HCT116 (cell line): Measurements from ENCODE around the gene IMMP2L. TPM values are rescaled to one million over a fixed set of nuclear protein-coding genes. Genes with fewer than 3 reads are reported as not detected.

Source experiments
- ATAC-seq: fragments of 200-7000 bp; cut with Tn5 transposase; 2 replicates; pipeline ENCODE4 v1.9.1; 2020; ENCODE audit warnings: mild to moderate bottlenecking, moderate library complexity
- BruUV-seq: library from RNA; stranded (reverse); fragments of 400-500 nt; replicated peaks from 2 replicates; lab custom pipeline; 2021; lab: Mats Ljungman, UMichigan
- CTCF ChIA-PET: fragments of 300-600 bp; sonication (Branson Sonifier 250); formaldehyde crosslinking; loops from one replicate; lab custom pipeline; 2021; ENCODE audit warnings: antibody characterized with exemption; lab: Charles Lee
- POLR2A ChIA-PET: fragments of 300-600, 350-600 bp; sonication (Branson Sonifier 250); formaldehyde crosslinking; loops from one replicate; lab custom pipeline; 2021; ENCODE audit warnings: antibody characterized with exemption; lab: Charles Lee
- RAD21 ChIA-PET, 2 experiments: fragments of 300-600 bp; sonication (Branson Sonifier 250); formaldehyde crosslinking; loops; one replicate each; lab custom pipeline; 2023; ENCODE audit warnings: low total read pairs in 2 of 2; ENCODE audit not compliant: uncharacterized antibody in 2 of 2, unreplicated experiment in 2 of 2, low non-redundant PET in 1 of 2; lab: Charles Lee
- DNase-seq: peaks from one replicate; pipeline ENCODE4 v3.0.0-alpha.2; 2010; ENCODE audit warnings: low read depth, low spot score
- H2AFZ ChIP-seq: fragments of 200-600 bp; shearing (Covaris generic), sonication (generic); 2 replicates; pipeline ENCODE4 v1.6.1; 2017; ENCODE audit warnings: low read depth, mixed run types, mixed read lengths, antibody characterized with exemption, low read length; ENCODE audit not compliant: poor library complexity, severe bottlenecking
- H3K27ac ChIP-seq: 2 replicates; pipeline ENCODE4 v1.5.1; 2012; ENCODE audit warnings: low read depth, low read length
- H3K27me3 ChIP-seq: fragments of 200-600 bp; sonication (generic); 2 replicates; pipeline ENCODE4 v1.6.1; 2016; ENCODE audit warnings: mixed run types, low read length, mixed read lengths; ENCODE audit not compliant: insufficient read depth
- H3K36me3 ChIP-seq, 2 experiments: fragments of 200-500 bp in 1 of 2; fragments of 200-600 bp in 1 of 2; sonication (Bioruptor generic) in 1 of 2; sonication (generic) in 1 of 2; 2 replicates each; pipeline versions ENCODE4 v1.5.1 to v1.6.1; 2014 to 2016; ENCODE audit warnings: low read length in 2 of 2, inconsistent platforms in 1 of 2, mixed read lengths in 1 of 2, mixed run types in 1 of 2; ENCODE audit not compliant: insufficient read depth in 2 of 2, control insufficient read depth in 1 of 2
- H3K4me1 ChIP-seq, 2 experiments: fragments of 200-600 bp in 1 of 2; sonication (generic) in 1 of 2; 2 replicates each; pipeline versions ENCODE4 v1.5.1 to v1.6.1; 2012 to 2017; ENCODE audit warnings: low read length in 2 of 2, inconsistent platforms in 1 of 2, mild to moderate bottlenecking in 1 of 2, mixed read lengths in 1 of 2, mixed run types in 1 of 2, moderate library complexity in 1 of 2; ENCODE audit not compliant: insufficient read depth in 2 of 2, control insufficient read depth in 1 of 2
- H3K4me2 ChIP-seq: fragments of 200-600 bp; sonication (generic); 2 replicates; pipeline ENCODE4 v1.6.1; 2017; ENCODE audit warnings: mixed run types, low read length, mixed read lengths
- H3K4me3 ChIP-seq, 2 experiments: fragments of 200-600 bp in 1 of 2; sonication (generic) in 1 of 2; replicated peaks in 1 of 2; 2 replicates each; pipeline ENCODE4 v1.5.1; 2011 to 2016; ENCODE audit warnings: low read length in 2 of 2, control low read depth in 1 of 2, low read depth in 1 of 2, mild to moderate bottlenecking in 1 of 2, mixed read lengths in 1 of 2, mixed run types in 1 of 2
- H3K79me2 ChIP-seq: fragments of 200-600 bp; sonication (generic); 2 replicates; pipeline ENCODE4 v1.6.1; 2017; ENCODE audit warnings: mild to moderate bottlenecking, mixed run types, low read length, moderate library complexity, mixed read lengths; ENCODE audit not compliant: insufficient read depth
- H3K9ac ChIP-seq: fragments of 200-600 bp; sonication (generic); 2 replicates; pipeline ENCODE4 v1.6.1; 2016; ENCODE audit warnings: low read length, mixed read lengths
- H3K9me2 ChIP-seq: fragments of 200-600 bp; sonication (generic), shearing (Covaris generic); 2 replicates; pipeline ENCODE4 v1.6.1; 2017; ENCODE audit warnings: mixed run types, mild to moderate bottlenecking, moderate library complexity; ENCODE audit not compliant: insufficient read depth
- H3K9me3 ChIP-seq, 2 experiments: fragments of 200-500 bp in 1 of 2; fragments of 200-600 bp in 1 of 2; sonication (Bioruptor generic) in 1 of 2; sonication (generic) in 1 of 2; 2 replicates each; pipeline ENCODE4 v1.6.1; 2014 to 2017; ENCODE audit warnings: low read length in 2 of 2, mixed read lengths in 2 of 2, inconsistent platforms in 1 of 2, low read depth in 1 of 2, mild to moderate bottlenecking in 1 of 2, mixed run types in 1 of 2, moderate library complexity in 1 of 2; ENCODE audit not compliant: control insufficient read depth in 1 of 2, insufficient read depth in 1 of 2
- H4K20me1 ChIP-seq: fragments of 200-600 bp; sonication (generic), shearing (Covaris generic); 2 replicates; pipeline ENCODE4 v1.6.1; 2017; ENCODE audit warnings: mixed run types, mild to moderate bottlenecking, moderate library complexity; ENCODE audit not compliant: insufficient read depth
- CBX3 ChIP-seq: IDR thresholded peaks from 2 replicates; pipeline ENCODE4 v1.6.1; 2012; ENCODE audit warnings: low read depth
- CEBPB ChIP-seq: IDR thresholded peaks from 2 replicates; pipeline ENCODE4 v1.6.1; 2012; ENCODE audit warnings: low read depth
- EZH2 ChIP-seq: fragments of 200-600 bp; sonication (generic); IDR thresholded peaks from 2 replicates; pipeline ENCODE4 v1.6.1; 2017; ENCODE audit warnings: antibody characterized with exemption, mixed run types
- JUND ChIP-seq: IDR thresholded peaks from 2 replicates; pipeline ENCODE4 v1.6.1; 2012
- POLR2A ChIP-seq: IDR thresholded peaks from 2 replicates; pipeline ENCODE4 v1.7.0; 2011; ENCODE audit warnings: borderline replicate concordance; ENCODE audit not compliant: insufficient read depth, insufficient read length; ENCODE audit errors: extremely low read depth
- POLR2AphosphoS5 ChIP-seq: IDR thresholded peaks from 2 replicates; pipeline ENCODE4 v1.6.1; 2011; ENCODE audit warnings: mild to moderate bottlenecking, low read depth, low read length, moderate library complexity
- TCF7L2 ChIP-seq: IDR thresholded peaks from 2 replicates; pipeline ENCODE4 v1.7.0; 2011; ENCODE audit warnings: borderline replicate concordance, inconsistent platforms; ENCODE audit not compliant: insufficient read depth, insufficient read length; ENCODE audit errors: extremely low read depth
- intact Hi-C: fragments of 100-400 bp; cut with micrococcal nuclease; formaldehyde crosslinking; loops from 2 replicates; pipeline ENCODE4 v1.10.0; 2022
- total RNA-seq: library from RNA; stranded (reverse); gene quantifications from one replicate; pipeline ENCODE4 v1.2.1, GENCODE V29; 2021; ENCODE audit not compliant: unreplicated experiment
- TF ChIP-seq, protein P1 (sequence below): IDR thresholded peaks from 2 replicates; pipeline ENCODE4 v1.6.1; 2012; ENCODE audit warnings: low read depth
- TF ChIP-seq, protein P2 (sequence below): IDR thresholded peaks from 2 replicates; pipeline ENCODE4 v1.6.1; 2012
- TF ChIP-seq, protein P3 (sequence below), 3 experiments: fragments of 200-600 bp in 1 of 3; sonication (generic) in 1 of 3; IDR thresholded peaks in 2 of 3; conservative IDR thresholded peaks in 1 of 3; 2 replicates each; pipeline ENCODE4 v1.5.1; 2012 to 2017; ENCODE audit warnings: low read depth in 2 of 3, low read length in 2 of 3, antibody characterized with exemption in 1 of 3, borderline replicate concordance in 1 of 3, control low read depth in 1 of 3, mild to moderate bottlenecking in 1 of 3, mixed read lengths in 1 of 3, mixed run types in 1 of 3, moderate library complexity in 1 of 3; ENCODE audit not compliant: insufficient read depth in 1 of 3

IMMP2L gene
- total RNA-seq, 1 experiment from 2014 or later, result 21.1 TPM

DNA sequence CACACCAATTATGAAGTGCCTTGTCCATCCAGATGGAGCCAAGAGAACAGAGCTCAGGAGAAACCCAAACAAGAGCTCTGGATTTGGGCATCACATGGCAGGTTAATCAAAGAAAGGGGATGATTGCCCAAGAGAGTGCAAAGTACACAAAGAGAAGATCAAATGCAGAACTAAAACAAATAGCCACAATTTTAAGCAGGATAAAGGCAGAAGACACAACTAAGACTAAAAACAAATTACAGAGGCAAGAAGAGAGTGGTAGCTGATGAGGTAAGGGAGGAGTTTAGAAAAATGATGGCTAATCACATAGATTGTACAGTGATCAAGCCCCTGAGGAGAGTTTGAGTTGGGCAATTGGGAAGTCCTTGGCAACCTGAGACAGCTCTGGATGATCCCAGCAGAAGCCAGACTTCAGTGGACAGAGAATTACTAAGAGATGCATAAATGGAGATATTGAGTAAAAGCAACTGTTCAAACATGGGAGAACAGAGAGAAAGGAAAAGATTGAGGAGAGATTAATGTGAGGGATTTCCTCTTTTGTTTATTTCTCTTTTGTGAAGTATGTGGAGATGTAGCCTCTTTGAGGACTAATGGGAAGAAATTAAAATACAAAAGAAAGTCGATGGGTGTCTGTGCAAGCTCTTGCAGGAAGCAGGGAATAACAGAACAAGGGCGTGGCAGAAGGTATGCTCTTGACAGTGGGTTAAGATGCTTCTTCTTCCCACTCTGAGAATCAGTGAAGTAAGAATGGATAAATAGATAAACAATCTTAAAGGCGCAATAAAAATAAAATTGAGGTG, 369.5 kb downstream of the IMMP2L start (continued):
- TF ChIP-seq, protein P1, sequence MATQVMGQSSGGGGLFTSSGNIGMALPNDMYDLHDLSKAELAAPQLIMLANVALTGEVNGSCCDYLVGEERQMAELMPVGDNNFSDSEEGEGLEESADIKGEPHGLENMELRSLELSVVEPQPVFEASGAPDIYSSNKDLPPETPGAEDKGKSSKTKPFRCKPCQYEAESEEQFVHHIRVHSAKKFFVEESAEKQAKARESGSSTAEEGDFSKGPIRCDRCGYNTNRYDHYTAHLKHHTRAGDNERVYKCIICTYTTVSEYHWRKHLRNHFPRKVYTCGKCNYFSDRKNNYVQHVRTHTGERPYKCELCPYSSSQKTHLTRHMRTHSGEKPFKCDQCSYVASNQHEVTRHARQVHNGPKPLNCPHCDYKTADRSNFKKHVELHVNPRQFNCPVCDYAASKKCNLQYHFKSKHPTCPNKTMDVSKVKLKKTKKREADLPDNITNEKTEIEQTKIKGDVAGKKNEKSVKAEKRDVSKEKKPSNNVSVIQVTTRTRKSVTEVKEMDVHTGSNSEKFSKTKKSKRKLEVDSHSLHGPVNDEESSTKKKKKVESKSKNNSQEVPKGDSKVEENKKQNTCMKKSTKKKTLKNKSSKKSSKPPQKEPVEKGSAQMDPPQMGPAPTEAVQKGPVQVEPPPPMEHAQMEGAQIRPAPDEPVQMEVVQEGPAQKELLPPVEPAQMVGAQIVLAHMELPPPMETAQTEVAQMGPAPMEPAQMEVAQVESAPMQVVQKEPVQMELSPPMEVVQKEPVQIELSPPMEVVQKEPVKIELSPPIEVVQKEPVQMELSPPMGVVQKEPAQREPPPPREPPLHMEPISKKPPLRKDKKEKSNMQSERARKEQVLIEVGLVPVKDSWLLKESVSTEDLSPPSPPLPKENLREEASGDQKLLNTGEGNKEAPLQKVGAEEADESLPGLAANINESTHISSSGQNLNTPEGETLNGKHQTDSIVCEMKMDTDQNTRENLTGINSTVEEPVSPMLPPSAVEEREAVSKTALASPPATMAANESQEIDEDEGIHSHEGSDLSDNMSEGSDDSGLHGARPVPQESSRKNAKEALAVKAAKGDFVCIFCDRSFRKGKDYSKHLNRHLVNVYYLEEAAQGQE, result no peak
- TF ChIP-seq POLR2A (no peak), EZH2 (no peak), CBX3 (no peak), POLR2AphosphoS5 (no peak), JUND (no peak), CEBPB (no peak)
- TF ChIP-seq, protein P2, sequence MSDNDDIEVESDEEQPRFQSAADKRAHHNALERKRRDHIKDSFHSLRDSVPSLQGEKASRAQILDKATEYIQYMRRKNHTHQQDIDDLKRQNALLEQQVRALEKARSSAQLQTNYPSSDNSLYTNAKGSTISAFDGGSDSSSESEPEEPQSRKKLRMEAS, result no peak

DNA sequence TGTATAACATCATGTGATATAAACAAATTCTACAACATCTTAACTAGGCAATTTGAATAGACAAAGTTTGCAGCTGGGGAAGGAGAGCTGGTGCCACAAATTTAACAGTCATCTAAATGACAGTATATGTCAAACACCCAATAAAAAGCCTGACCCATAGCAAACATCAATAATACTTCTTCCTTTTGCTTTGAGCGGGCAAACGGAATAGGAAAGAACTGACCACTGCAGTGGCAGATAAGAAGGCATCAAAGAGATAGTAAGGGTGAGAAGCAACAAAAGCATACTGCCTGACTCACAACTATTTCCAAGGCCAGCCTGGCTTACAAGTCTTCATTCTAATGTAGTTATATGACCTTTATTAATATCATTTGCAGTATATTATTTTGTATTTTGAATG, 371.5 kb downstream of the IMMP2L start:
- H3K4me1 ChIP-seq, result no peaks in the 10 kb centered on the region
- BruUV-seq, result no TSS peak
- no peak overlapping the region for H3K4me2 ChIP-seq
- DNase-seq, result no peak
- H4K20me1 ChIP-seq, result no peaks in the 10 kb centered on the region
- peaks cover 0 to 4% of the 10 kb centered on the region in 2 experiments; a peak in 1 of 4 replicates for H3K9me3 ChIP-seq
- TF ChIP-seq, protein P3, sequence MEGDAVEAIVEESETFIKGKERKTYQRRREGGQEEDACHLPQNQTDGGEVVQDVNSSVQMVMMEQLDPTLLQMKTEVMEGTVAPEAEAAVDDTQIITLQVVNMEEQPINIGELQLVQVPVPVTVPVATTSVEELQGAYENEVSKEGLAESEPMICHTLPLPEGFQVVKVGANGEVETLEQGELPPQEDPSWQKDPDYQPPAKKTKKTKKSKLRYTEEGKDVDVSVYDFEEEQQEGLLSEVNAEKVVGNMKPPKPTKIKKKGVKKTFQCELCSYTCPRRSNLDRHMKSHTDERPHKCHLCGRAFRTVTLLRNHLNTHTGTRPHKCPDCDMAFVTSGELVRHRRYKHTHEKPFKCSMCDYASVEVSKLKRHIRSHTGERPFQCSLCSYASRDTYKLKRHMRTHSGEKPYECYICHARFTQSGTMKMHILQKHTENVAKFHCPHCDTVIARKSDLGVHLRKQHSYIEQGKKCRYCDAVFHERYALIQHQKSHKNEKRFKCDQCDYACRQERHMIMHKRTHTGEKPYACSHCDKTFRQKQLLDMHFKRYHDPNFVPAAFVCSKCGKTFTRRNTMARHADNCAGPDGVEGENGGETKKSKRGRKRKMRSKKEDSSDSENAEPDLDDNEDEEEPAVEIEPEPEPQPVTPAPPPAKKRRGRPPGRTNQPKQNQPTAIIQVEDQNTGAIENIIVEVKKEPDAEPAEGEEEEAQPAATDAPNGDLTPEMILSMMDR (IDR thresholded peaks at IDR 0.05 in 2 of 3, conservative IDR thresholded peaks at IDR 0.05 in 1 of 3; ENCODE audit: borderline replicate concordance in 1 of 3, insufficient read depth in 1 of 3, low read depth in 2 of 3, low read length in 2 of 3), result no peak
- TF ChIP-seq TCF7L2 (no peak), CEBPB (no peak)
- no peaks in the 10 kb centered on the region for H3K27me3 ChIP-seq
- no peak overlapping the region for H2AFZ ChIP-seq
- RAD21 ChIA-PET, result no interaction called here
- no peaks in the 10 kb centered on the region for H3K36me3 ChIP-seq
- CTCF ChIA-PET, result no interaction called here
- no peaks in the 10 kb centered on the region for H3K79me2 ChIP-seq
- no peaks in the 10 kb centered on the region for H3K9me2 ChIP-seq
- H3K27ac ChIP-seq, result no peak overlapping the region
- no peak for ATAC-seq
- intact Hi-C loops, result no loop called here
- POLR2A ChIA-PET, result no interaction called here
- no peak overlapping the region for H3K4me3 ChIP-seq
- no peak overlapping the region for H3K9ac ChIP-seq
